OCI-LY1 (cell line): ENCODE data around the gene SART3.

ENCODE experiments used
- H2AFZ ChIP-seq: fragments of 200-600 bp; sonication (generic), shearing (Covaris generic); 2 replicates; pipeline ENCODE4 v1.6.0; 2014; ENCODE audit warnings: antibody characterized with exemption, mild to moderate bottlenecking, low read length
- H3F3A ChIP-seq: fragments of 200-600 bp; sonication (generic), shearing (Covaris generic); 2 replicates; pipeline ENCODE4 v1.6.0; 2014; ENCODE audit warnings: mild to moderate bottlenecking, antibody characterized with exemption, low read length, moderate library complexity; ENCODE audit not compliant: insufficient read depth
- H3K27ac ChIP-seq: fragments of 200-600 bp; sonication (generic); 2 replicates; pipeline ENCODE4 v1.5.1; 2014; ENCODE audit warnings: low read length, mixed run types, mild to moderate bottlenecking, low read depth; ENCODE audit not compliant: poor library complexity, severe bottlenecking
- H3K27me3 ChIP-seq: fragments of 200-600 bp; sonication (generic); 2 replicates; pipeline ENCODE4 v1.6.0; 2014; ENCODE audit warnings: antibody characterized with exemption, mild to moderate bottlenecking, low read length, moderate library complexity; ENCODE audit not compliant: insufficient read depth
- H3K36me3 ChIP-seq: fragments of 200-600 bp; sonication (generic); 2 replicates; pipeline ENCODE4 v1.6.1; 2014; ENCODE audit warnings: mild to moderate bottlenecking, antibody characterized with exemption, low read length, moderate library complexity, mixed read lengths; ENCODE audit not compliant: insufficient read depth
- H3K4me1 ChIP-seq: fragments of 200-600 bp; sonication (generic); 2 replicates; pipeline ENCODE4 v1.5.1; 2014; ENCODE audit warnings: mild to moderate bottlenecking, low read length, moderate library complexity; ENCODE audit not compliant: insufficient read depth, severe bottlenecking
- H3K4me2 ChIP-seq: fragments of 200-600 bp; sonication (generic), shearing (Covaris generic); 2 replicates; pipeline ENCODE4 v1.6.1; 2014; ENCODE audit warnings: low read length
- H3K4me3 ChIP-seq: fragments of 200-600 bp; sonication (generic); 2 replicates; pipeline ENCODE4 v1.5.1; 2014; ENCODE audit warnings: low read length, low read depth, mild to moderate bottlenecking, mixed read lengths; ENCODE audit not compliant: poor library complexity, severe bottlenecking
- H3K79me2 ChIP-seq: fragments of 200-600 bp; shearing (Covaris generic); 2 replicates; pipeline ENCODE4 v1.6.1; 2016; ENCODE audit warnings: mixed run types, low read length, mixed read lengths; ENCODE audit not compliant: insufficient read depth
- H3K9ac ChIP-seq: fragments of 200-600 bp; sonication (generic), shearing (Covaris generic); 2 replicates; pipeline ENCODE4 v1.6.1; 2014; ENCODE audit warnings: mild to moderate bottlenecking, low read length, mixed read lengths
- H3K9me2 ChIP-seq: fragments of 200-600 bp; sonication (generic), shearing (Covaris generic); 2 replicates; pipeline ENCODE4 v1.6.1; 2014; ENCODE audit warnings: low read depth, mild to moderate bottlenecking, low read length, mixed read lengths
- H3K9me3 ChIP-seq: fragments of 200-600 bp; shearing (Covaris generic); 2 replicates; pipeline ENCODE4 v1.6.1; 2014; ENCODE audit warnings: low read length, mixed read lengths
- H4K20me1 ChIP-seq: fragments of 200-600 bp; sonication (generic), shearing (Covaris generic); 2 replicates; pipeline ENCODE4 v1.6.0; 2016; ENCODE audit warnings: mild to moderate bottlenecking, low read length; ENCODE audit not compliant: insufficient read depth
- CTCF ChIP-seq: fragments of 200-600 bp; sonication (generic), shearing (Covaris generic); IDR thresholded peaks from 2 replicates; pipeline ENCODE4 v1.5.1; 2017; ENCODE audit warnings: mild to moderate bottlenecking, antibody characterized with exemption, low read length, moderate library complexity, mixed read lengths
- EZH2 ChIP-seq: fragments of 200-600 bp; sonication (generic), shearing (Covaris generic); IDR thresholded peaks from 2 replicates; pipeline ENCODE4 v1.8.0; 2017; ENCODE audit warnings: borderline replicate concordance, mixed run types, mild to moderate bottlenecking, antibody characterized with exemption, low read length, moderate library complexity, mixed read lengths

Gene SART3

GRCh38 chr12:108596854-108597558, 36.0 kb upstream of the SART3 start:
- Histone ChIP-seq H3K79me2 (no peaks in the 10 kb centered on the region), H3K27me3 (no peaks in the 10 kb centered on the region), H2AFZ (no peak overlapping the region), H3K9ac (no peak overlapping the region), H3K36me3 (no peaks in the 10 kb centered on the region), H3K9me2 (no peaks in the 10 kb centered on the region), H3K4me3 (no peak overlapping the region), H3K27ac (no peak overlapping the region), H3K4me1 (no peaks in the 10 kb centered on the region), H3F3A (no peaks in the 10 kb centered on the region), H4K20me1 (no peaks in the 10 kb centered on the region), H3K4me2 (no peak overlapping the region), H3K9me3 (no peaks in the 10 kb centered on the region)
- TF ChIP-seq CTCF (no peak), EZH2 (no peak)

GRCh38 chr12:108595711-108596647, 35.0 kb upstream of the SART3 start:
- Histone ChIP-seq H3K4me2 (no peak overlapping the region), H3K9me3 (no peaks in the 10 kb centered on the region), H3K79me2 (no peaks in the 10 kb centered on the region), H2AFZ (no peak overlapping the region), H3K27ac (no peak overlapping the region), H3F3A (no peaks in the 10 kb centered on the region), H3K4me1 (no peaks in the 10 kb centered on the region), H3K27me3 (no peaks in the 10 kb centered on the region), H4K20me1 (no peaks in the 10 kb centered on the region), H3K36me3 (no peaks in the 10 kb centered on the region), H3K9ac (no peak overlapping the region), H3K9me2 (no peaks in the 10 kb centered on the region), H3K4me3 (no peak overlapping the region)
- no peak for TF ChIP-seq CTCF
- no peak for TF ChIP-seq EZH2

- no peaks in the 10 kb centered on the region for H3F3A ChIP-seq
- no peak overlapping the region for H2AFZ ChIP-seq
- no peaks in the 10 kb centered on the region for H3K4me1 ChIP-seq
- no peaks in the 10 kb centered on the region for H3K79me2 ChIP-seq
- TF ChIP-seq CTCF = no peak
- TF ChIP-seq EZH2 = no peak
- no peaks in the 10 kb centered on the region for H4K20me1 ChIP-seq
- H3K9me2 ChIP-seq = no peaks in the 10 kb centered on the region
- no peak overlapping the region for H3K9ac ChIP-seq
- no peak overlapping the region for H3K27ac ChIP-seq
- no peaks in the 10 kb centered on the region for H3K36me3 ChIP-seq
- H3K9me3 ChIP-seq = no peaks in the 10 kb centered on the region
- no peak overlapping the region for H3K4me2 ChIP-seq
- H3K4me3 ChIP-seq = no peak overlapping the region
- no peaks in the 10 kb centered on the region for H3K27me3 ChIP-seq
These were observed 34.2 kb upstream of the SART3 start for GRCh38 chr12:108594960-108595710.
